ENCODE results near the gene BTBD6.

GRCh38 chr14:105223770-105224544, 24.4 kb upstream of the BTBD6 start:
- TF ChIP-seq CTCF (IDR thresholded peaks at IDR 0.05): no peak
- no peak for TF ChIP-seq ZFX (IDR thresholded peaks at IDR 0.05; ENCODE audit: borderline replicate concordance)
